HepG2 (cell line): ENCODE measurements around the gene AMZ1. TPM values are rescaled to one million over a fixed set of nuclear protein-coding genes. Genes with fewer than 3 reads are reported as not detected.

ENCODE experiments used
- AHR ChIP-seq: IDR thresholded peaks from 2 replicates; pipeline ENCODE4 v1.6.1; 2018; ENCODE audit warnings: missing genetic modification reagents, missing compliant biosample characterization
- CCDC6 ChIP-seq: sonication (generic); formaldehyde crosslinking; IDR thresholded peaks from 2 replicates; pipeline ENCODE4 v1.8.1; 2022; ENCODE audit warnings: mild to moderate bottlenecking, missing genetic modification reagents, moderate library complexity
- ELF3 ChIP-seq: IDR thresholded peaks from 2 replicates; pipeline ENCODE4 v1.6.1; 2016; ENCODE audit warnings: missing genetic modification reagents, missing compliant biosample characterization
- FOXA3 ChIP-seq: IDR thresholded peaks from 2 replicates; pipeline ENCODE4 v1.6.1; 2016; ENCODE audit warnings: missing genetic modification reagents, missing compliant biosample characterization
- FOXC1 ChIP-seq: sonication (generic); formaldehyde crosslinking; IDR thresholded peaks from 2 replicates; pipeline ENCODE4 v1.8.0; 2022; ENCODE audit warnings: mild to moderate bottlenecking, missing genetic modification reagents, borderline replicate concordance
- HMG20A ChIP-seq: IDR thresholded peaks from 2 replicates; pipeline ENCODE4 v1.6.1; 2016; ENCODE audit warnings: borderline replicate concordance
- IRF9 ChIP-seq: sonication (generic); formaldehyde crosslinking; IDR thresholded peaks from 2 replicates; pipeline ENCODE4 v1.8.0; 2022; ENCODE audit warnings: missing genetic modification reagents, mild to moderate bottlenecking, borderline replicate concordance
- KDM2A ChIP-seq: sonication (generic); formaldehyde crosslinking; IDR thresholded peaks from 2 replicates; pipeline ENCODE4 v1.4.0; 2020; ENCODE audit warnings: low read depth, missing genetic modification reagents, borderline replicate concordance
- LCORL ChIP-seq, 2 experiments: fragments of 450-650 bp in 1 of 2; sonication (generic) in 1 of 2; formaldehyde crosslinking in 1 of 2; IDR thresholded peaks; 2 replicates each; pipeline versions ENCODE4 v1.5.0 to v1.6.1; 2017 to 2020; ENCODE audit warnings: antibody characterized with exemption in 1 of 2, missing genetic modification reagents in 1 of 2
- SMC3 ChIP-seq: IDR thresholded peaks from 2 replicates; pipeline ENCODE4 v1.6.1; 2011; ENCODE audit warnings: low read length, improper control_type of control experiment
- SP1 ChIP-seq, 2 experiments: fragments of 450-650 bp in 1 of 2; sonication (generic) in 1 of 2; formaldehyde crosslinking in 1 of 2; IDR thresholded peaks; 2 replicates each; pipeline versions ENCODE4 v1.4.0 to v1.6.1; 2016 to 2020; ENCODE audit warnings: missing genetic modification reagents in 1 of 2
- SP4 ChIP-seq: sonication (generic); formaldehyde crosslinking; IDR thresholded peaks from 2 replicates; pipeline ENCODE4 v1.8.1; 2023; ENCODE audit warnings: mild to moderate bottlenecking, missing genetic modification reagents
- TEAD3 ChIP-seq: optimal IDR thresholded peaks from 2 replicates; pipeline ENCODE3; 2016; ENCODE audit warnings: borderline replicate concordance
- XRCC5 ChIP-seq: fragments of 200-400 bp; formaldehyde crosslinking; optimal IDR thresholded peaks from 2 replicates; pipeline ENCODE3; 2017; ENCODE audit warnings: mild to moderate bottlenecking, low read length
- YY1 ChIP-seq: IDR thresholded peaks from 2 replicates; pipeline ENCODE4 v1.6.1; 2011; ENCODE audit warnings: low read length, low read depth, moderate library complexity, mild to moderate bottlenecking; ENCODE audit not compliant: insufficient read depth, insufficient replicate concordance
- ZBTB7B ChIP-seq: sonication (generic); formaldehyde crosslinking; IDR thresholded peaks from 2 replicates; pipeline ENCODE4 v1.4.0; 2020; ENCODE audit warnings: missing genetic modification reagents
- ZKSCAN5 ChIP-seq: sonication (generic); formaldehyde crosslinking; IDR thresholded peaks from 2 replicates; pipeline ENCODE4 v1.5.1; 2020; ENCODE audit warnings: mild to moderate bottlenecking, missing genetic modification reagents
- ZMYM3 ChIP-seq: sonication (generic); formaldehyde crosslinking; IDR thresholded peaks from 2 replicates; pipeline ENCODE4 v1.5.1; 2020; ENCODE audit warnings: mild to moderate bottlenecking, missing genetic modification reagents
- ZNF460 ChIP-seq: sonication (generic); formaldehyde crosslinking; IDR thresholded peaks from 2 replicates; pipeline ENCODE4 v1.5.1; 2020; ENCODE audit warnings: missing genetic modification reagents, mild to moderate bottlenecking, borderline replicate concordance
- ZNF501 ChIP-seq: sonication (generic); formaldehyde crosslinking; IDR thresholded peaks from 2 replicates; pipeline ENCODE4 v1.5.1; 2020; ENCODE audit warnings: mild to moderate bottlenecking, moderate library complexity, missing genetic modification reagents
- ZNF607 ChIP-seq: sonication (generic); formaldehyde crosslinking; IDR thresholded peaks from 2 replicates; pipeline ENCODE4 v1.5.1; 2020; ENCODE audit warnings: missing genetic modification reagents, mild to moderate bottlenecking, borderline replicate concordance
- ZNF782 ChIP-seq: sonication (generic); formaldehyde crosslinking; IDR thresholded peaks from 2 replicates; pipeline ENCODE4 v1.4.0; 2020; ENCODE audit warnings: missing genetic modification reagents, mild to moderate bottlenecking, borderline replicate concordance
- polyA plus RNA-seq, 8 experiments: library from polyadenylated mRNA; depleted of rRNA in 3 of 8; stranded (reverse) in 7 of 8; unstranded in 1 of 8; fragments of >200 nt; fragmentation: Illumina TruSeq in 4 of 8; extraction: Trizol in 4 of 8; gene quantifications; 2 replicates each; pipeline versions ENCODE4 v1.2.1 to v1.2.3, GENCODE V29; 2011 to 2016; ENCODE audit warnings: low read depth in 4 of 8, missing spikeins in 1 of 8, mixed read lengths in 1 of 8; ENCODE audit not compliant: insufficient read depth in 1 of 8
- total RNA-seq, 5 experiments: library from RNA; depleted of rRNA; stranded (reverse); fragments of >200 nt; fragmentation: Illumina TruSeq; extraction: Trizol; gene quantifications; 2 replicates each; pipeline ENCODE4 v1.2.3, GENCODE V29; 2016; ENCODE audit warnings: low read depth in 1 of 5
- TF ChIP-seq, protein P1 (sequence below): sonication (generic); formaldehyde crosslinking; IDR thresholded peaks from 2 replicates; pipeline ENCODE4 v1.5.0; 2020; ENCODE audit warnings: mild to moderate bottlenecking, missing genetic modification reagents, moderate library complexity

The AMZ1 gene
- total and polyA plus RNA-seq, 2 of the 13 experiments (the other 11 are each of a cell fraction or from before 2014, with no cell fraction given): 0.03 TPM; not detected in 1

DNA sequence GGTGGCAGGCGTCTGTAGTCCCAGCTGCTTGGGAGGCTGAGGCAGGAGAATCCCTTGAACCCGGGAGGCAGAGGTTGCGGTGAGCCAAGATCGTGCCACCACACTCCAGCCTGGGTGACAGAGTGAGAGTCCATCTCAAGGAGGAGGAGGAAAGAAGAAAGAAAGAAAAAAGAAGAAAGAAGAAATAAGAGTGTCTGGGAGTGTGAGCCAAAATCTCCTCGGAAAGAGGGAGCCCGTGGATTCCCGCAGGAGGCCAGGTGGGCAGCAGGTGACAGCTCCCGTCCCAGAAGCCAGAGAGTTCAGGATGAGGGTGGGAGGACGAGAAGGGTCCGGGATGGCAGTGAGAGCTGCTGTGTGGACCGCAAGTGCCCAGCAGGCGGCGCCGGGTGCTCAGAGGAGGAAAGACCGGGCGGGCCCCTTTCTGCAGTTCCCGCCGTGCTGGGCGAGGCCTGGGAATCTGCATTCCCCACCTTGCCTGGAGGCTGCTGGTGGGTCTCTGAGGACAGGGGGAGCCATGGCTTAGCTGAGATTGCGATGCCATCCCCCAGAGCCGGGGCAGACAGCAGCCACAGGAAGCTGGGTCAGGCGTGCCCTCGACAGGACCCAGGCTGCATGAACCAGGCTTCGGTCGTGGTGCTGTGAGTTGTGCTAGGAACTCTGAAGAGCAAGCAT, 17.1 kb upstream of the AMZ1 start (continued):
- no peak for TF ChIP-seq SP1 (IDR thresholded peaks at IDR 0.05)
- peak; percentile 47; the same call in 1 of the 2 replicates for TF ChIP-seq SP1 (CRISPR knock-in tag; IDR thresholded peaks at IDR 0.05)
- TF ChIP-seq ZNF607: no peak
- peak; percentile 49; the same call in 1 of the 2 replicates for TF ChIP-seq ZNF501
- no peak for TF ChIP-seq IRF9
- no peak for TF ChIP-seq HMG20A (CRISPR knock-in tag)
- TF ChIP-seq CCDC6 (CRISPR knock-in tag): peak; percentile 45; the same call in 1 of the 2 replicates
- TF ChIP-seq ZKSCAN5: no peak
- peak; percentile 29 for TF ChIP-seq TEAD3 (CRISPR knock-in tag)
- TF ChIP-seq KDM2A (CRISPR knock-in tag): peak; percentile 64; the same call in 1 of the 2 replicates
- no peak for TF ChIP-seq LCORL (IDR thresholded peaks at IDR 0.05)
- peak; percentile 66 for TF ChIP-seq LCORL (CRISPR knock-in tag; IDR thresholded peaks at IDR 0.05)
- TF ChIP-seq SMC3: peak; percentile 38; the same call in 1 of the 2 replicates
- TF ChIP-seq, protein P1, sequence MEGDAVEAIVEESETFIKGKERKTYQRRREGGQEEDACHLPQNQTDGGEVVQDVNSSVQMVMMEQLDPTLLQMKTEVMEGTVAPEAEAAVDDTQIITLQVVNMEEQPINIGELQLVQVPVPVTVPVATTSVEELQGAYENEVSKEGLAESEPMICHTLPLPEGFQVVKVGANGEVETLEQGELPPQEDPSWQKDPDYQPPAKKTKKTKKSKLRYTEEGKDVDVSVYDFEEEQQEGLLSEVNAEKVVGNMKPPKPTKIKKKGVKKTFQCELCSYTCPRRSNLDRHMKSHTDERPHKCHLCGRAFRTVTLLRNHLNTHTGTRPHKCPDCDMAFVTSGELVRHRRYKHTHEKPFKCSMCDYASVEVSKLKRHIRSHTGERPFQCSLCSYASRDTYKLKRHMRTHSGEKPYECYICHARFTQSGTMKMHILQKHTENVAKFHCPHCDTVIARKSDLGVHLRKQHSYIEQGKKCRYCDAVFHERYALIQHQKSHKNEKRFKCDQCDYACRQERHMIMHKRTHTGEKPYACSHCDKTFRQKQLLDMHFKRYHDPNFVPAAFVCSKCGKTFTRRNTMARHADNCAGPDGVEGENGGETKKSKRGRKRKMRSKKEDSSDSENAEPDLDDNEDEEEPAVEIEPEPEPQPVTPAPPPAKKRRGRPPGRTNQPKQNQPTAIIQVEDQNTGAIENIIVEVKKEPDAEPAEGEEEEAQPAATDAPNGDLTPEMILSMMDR: peak; percentile 95
- TF ChIP-seq FOXC1 (CRISPR knock-in tag): 0 out of 2 replicates have a peak, but pooled peaks have one; percentile 37
- peak; percentile 35; the same call in 1 of the 2 replicates for TF ChIP-seq ZMYM3 (CRISPR knock-in tag)
- peak; percentile 65 for TF ChIP-seq YY1
- peak; percentile 56; the same call in 1 of the 2 replicates for TF ChIP-seq SP4 (CRISPR knock-in tag)
- TF ChIP-seq AHR (CRISPR knock-in tag): no peak
- TF ChIP-seq ZBTB7B (CRISPR knock-in tag): peak; percentile 57; the same call in 1 of the 2 replicates
- TF ChIP-seq ELF3: peak; percentile 29; the same call in 1 of the 2 replicates
- TF ChIP-seq XRCC5: peak; percentile 91
- TF ChIP-seq ZNF460 (CRISPR knock-in tag): no peak
- TF ChIP-seq ZNF782 (CRISPR knock-in tag): no peak
- 0 out of 2 replicates have a peak, but pooled peaks have one; percentile 13 for TF ChIP-seq FOXA3 (CRISPR knock-in tag)
- TF ChIP-seq, all 625 proteins: peak for 62
